ENCODE measurements around the gene METTL26. TPM values are rescaled to one million over a fixed set of nuclear protein-coding genes. Genes with fewer than 3 reads are reported as not detected.

The METTL26 gene
- total and polyA plus RNA-seq, 2 of the 8 experiments (the other 6 are each of a cell fraction or from before 2014, with no cell fraction given): 100 to 186 TPM

GRCh38 chr16:660459-661183, 24.5 kb upstream of the METTL26 start (continued):
- no peak for TF ChIP-seq ATF3 (IDR thresholded peaks at IDR 0.05; ENCODE audit: insufficient read depth, low read depth, low read length)
- TF ChIP-seq NRF1 (IDR thresholded peaks at IDR 0.05; ENCODE audit: low read depth, low read length): no peak
- no peak; a peak in 1 of 4 replicates for TF ChIP-seq SIN3A (conservative IDR thresholded peaks at IDR 0.05 in 1 of 2, IDR thresholded peaks at IDR 0.05 in 1 of 2; ENCODE audit: low read depth in 1 of 2, low read length in 2 of 2)
- no peak for TF ChIP-seq CHD2 (IDR thresholded peaks at IDR 0.05; ENCODE audit: low read length)
- no peak; the same call in 1 of the 2 replicates for TF ChIP-seq BACH1 (IDR thresholded peaks at IDR 0.05; ENCODE audit: low read length)
- no peak; the same call in 1 of the 2 replicates for TF ChIP-seq POLR2AphosphoS5 (IDR thresholded peaks at IDR 0.05; ENCODE audit: low read depth, low read length)
- TF ChIP-seq EP300 (IDR thresholded peaks at IDR 0.05; ENCODE audit: borderline replicate concordance in 1 of 2, low read depth in 2 of 2, low read length in 2 of 2): no peak
- TF ChIP-seq TAF1 (IDR thresholded peaks at IDR 0.05; ENCODE audit: low read depth, low read length): 0 out of 2 replicates have a peak, but pooled peaks have one; percentile 60
- no peak for TF ChIP-seq ASH2L (IDR thresholded peaks at IDR 0.05; ENCODE audit: low read length)
- TF ChIP-seq CEBPB (IDR thresholded peaks at IDR 0.05; ENCODE audit: low read depth, low read length): no peak
- TF ChIP-seq POLR2A (IDR thresholded peaks at IDR 0.05; ENCODE audit: control extremely low read depth in 1 of 2, low read depth in 2 of 2, low read length in 2 of 2): 0 out of 3 replicates have a peak, but pooled peaks of 1 of the 2 experiments have one; percentile 18
- no peak for TF ChIP-seq GTF2F1 (IDR thresholded peaks at IDR 0.05; ENCODE audit: borderline replicate concordance, low read depth, low read length)
- no peak for TF ChIP-seq CHD1 (IDR thresholded peaks at IDR 0.05; ENCODE audit: low read depth, low read length)
- peak; percentile 62; the same call in 1 of the 2 replicates for TF ChIP-seq GABPA (IDR thresholded peaks at IDR 0.05; ENCODE audit: borderline replicate concordance, insufficient read depth, low read length)
- TF ChIP-seq E2F6 (IDR thresholded peaks at IDR 0.05): no peak
- TF ChIP-seq CTBP2 (IDR thresholded peaks at IDR 0.05; ENCODE audit: borderline replicate concordance, insufficient read depth, insufficient read length, low read length): no peak
- no peak for TF ChIP-seq BCL11A (IDR thresholded peaks at IDR 0.05; ENCODE audit: low read depth in 2 of 2, low read length in 2 of 2)
- TF ChIP-seq TAF7 (optimal IDR thresholded peaks at IDR 0.05; ENCODE audit: borderline replicate concordance, low read depth, low read length): peak; percentile 15
- TF ChIP-seq RBBP5 (IDR thresholded peaks at IDR 0.05; ENCODE audit: borderline replicate concordance, low read depth, low read length): no peak
- TF ChIP-seq TEAD4 (IDR thresholded peaks at IDR 0.05; ENCODE audit: low read depth, low read length): no peak
- no peak for TF ChIP-seq EZH2 (IDR thresholded peaks at IDR 0.05; ENCODE audit: low read depth, low read length, severe bottlenecking)
- no peak for TF ChIP-seq JUND (IDR thresholded peaks at IDR 0.05; ENCODE audit: low read length)
- TF ChIP-seq RFX5 (IDR thresholded peaks at IDR 0.05; ENCODE audit: borderline replicate concordance, low read depth, low read length): no peak
- TF ChIP-seq TBP (IDR thresholded peaks at IDR 0.05; ENCODE audit: low read depth, low read length): no peak; the same call in none of the 2 replicates

Data from H1 (cell line).